ENCODE results near the gene RTP3. TPM values are rescaled to one million over a fixed set of nuclear protein-coding genes. Genes with fewer than 3 reads are reported as not detected.
"Not testable (repeated sequence)": the region's sequence is repeated elsewhere in the genome, so short reads cannot be mapped to it uniquely, and the experiment has no call there.

Gene RTP3
- total RNA-seq, 1 experiment from 2014 or later: not detected

- no peaks in the 10 kb centered on the region for H4K20me1 ChIP-seq (ENCODE audit: insufficient read depth)
- no peaks in the 10 kb centered on the region for H3K9me2 ChIP-seq (ENCODE audit: insufficient read depth)
- TF ChIP-seq YY1 (IDR thresholded peaks at IDR 0.05; ENCODE audit: extremely low read depth, insufficient replicate concordance, low read depth, low read length): no peak
- no peak for TF ChIP-seq RAD21 (IDR thresholded peaks at IDR 0.05; ENCODE audit: low read depth)
- TF ChIP-seq ZFX (IDR thresholded peaks at IDR 0.05): no peak
- no peak for TF ChIP-seq POLR2AphosphoS5 (IDR thresholded peaks at IDR 0.05; ENCODE audit: low read depth, low read length)
- no peak for TF ChIP-seq JUND (IDR thresholded peaks at IDR 0.05)
- no peak for TF ChIP-seq EZH2 (IDR thresholded peaks at IDR 0.05)
- no peaks in the 10 kb centered on the region for H3K79me2 ChIP-seq (ENCODE audit: insufficient read depth, low read length)
- ChIA-PET RAD21 (ENCODE audit: low non-redundant PET in 1 of 2, low total read pairs in 2 of 2, uncharacterized antibody in 2 of 2, unreplicated experiment in 2 of 2) (no interaction called here), POLR2A (no interaction called here), CTCF (interaction anchor here (1.1 kb wide), 1 partner anchor 12 kb away, joined by 3 read pairs; no protein-coding TSS in a partner anchor)
- H3K9ac ChIP-seq (ENCODE audit: low read length): no peak overlapping the region
- no peak overlapping the region for H3K4me3 ChIP-seq (replicated peaks in 1 of 2; ENCODE audit: low read depth in 1 of 2, low read length in 2 of 2)
- H3K4me1 ChIP-seq (ENCODE audit: control insufficient read depth in 1 of 2, insufficient read depth in 2 of 2, low read length in 2 of 2): no peaks in the 10 kb centered on the region
- DNase-seq (ENCODE audit: low read depth, low spot score) (no peak), ATAC-seq (no peak)
- H2AFZ ChIP-seq (ENCODE audit: low read depth, low read length, poor library complexity, severe bottlenecking): no peak overlapping the region
- no peaks in the 10 kb centered on the region for H3K36me3 ChIP-seq (ENCODE audit: control insufficient read depth in 1 of 2, insufficient read depth in 2 of 2, low read length in 2 of 2)
- H3K27me3 ChIP-seq (ENCODE audit: insufficient read depth, low read length): 0 out of 2 replicates have a peak, but pooled peaks cover 3% of the 10 kb centered on the region
- intact Hi-C loops (cut with micrococcal nuclease): no loop called here
- BruUV-seq (replicated peaks): no TSS peak
- no peak overlapping the region for H3K27ac ChIP-seq (ENCODE audit: low read depth, low read length)
- no peak overlapping the region for H3K4me2 ChIP-seq (ENCODE audit: low read length)
- no peaks in the 10 kb centered on the region for H3K9me3 ChIP-seq (ENCODE audit: control insufficient read depth in 1 of 2, insufficient read depth in 1 of 2, low read depth in 1 of 2, low read length in 2 of 2)
Observed at GRCh38 chr3:46546896-46547440, 49.2 kb downstream of the RTP3 start.

GRCh38 chr3:46548611-46549010 lies 50.8 kb downstream of the RTP3 start:
- POLR2A ChIA-PET; H3K27me3 ChIP-seq (ENCODE audit: insufficient read depth, low read length); H3K27ac ChIP-seq (ENCODE audit: low read depth, low read length); H3K4me1 ChIP-seq (ENCODE audit: control insufficient read depth in 1 of 2, insufficient read depth in 2 of 2, low read length in 2 of 2); intact Hi-C loops (cut with micrococcal nuclease); ATAC-seq; H3K4me2 ChIP-seq (ENCODE audit: low read length); H3K36me3 ChIP-seq (ENCODE audit: control insufficient read depth in 1 of 2, insufficient read depth in 2 of 2, low read length in 2 of 2); H4K20me1 ChIP-seq (ENCODE audit: insufficient read depth); H3K9ac ChIP-seq (ENCODE audit: low read length); H3K4me3 ChIP-seq (replicated peaks in 1 of 2; ENCODE audit: low read depth in 1 of 2, low read length in 2 of 2); H2AFZ ChIP-seq (ENCODE audit: low read depth, low read length, poor library complexity, severe bottlenecking); H3K9me2 ChIP-seq (ENCODE audit: insufficient read depth); RAD21 ChIA-PET (ENCODE audit: low non-redundant PET in 1 of 2, low total read pairs in 2 of 2, uncharacterized antibody in 2 of 2, unreplicated experiment in 2 of 2); DNase-seq (ENCODE audit: low read depth, low spot score); H3K79me2 ChIP-seq (ENCODE audit: insufficient read depth, low read length); H3K9me3 ChIP-seq (ENCODE audit: control insufficient read depth in 1 of 2, insufficient read depth in 1 of 2, low read depth in 1 of 2, low read length in 2 of 2); BruUV-seq (replicated peaks): not testable (repeated sequence)
- CTCF ChIA-PET: interaction anchor here (1.5 to 2.6 kb wide), 2 partner anchors 10 to 60 kb away, joined by 3 to 9 read pairs; no protein-coding TSS in a partner anchor
